ENCODE results near the gene LAMA3.
A peak's percentile ranks its signal among the peaks of the same experiment; 100 is the strongest.

Gene LAMA3

DNA sequence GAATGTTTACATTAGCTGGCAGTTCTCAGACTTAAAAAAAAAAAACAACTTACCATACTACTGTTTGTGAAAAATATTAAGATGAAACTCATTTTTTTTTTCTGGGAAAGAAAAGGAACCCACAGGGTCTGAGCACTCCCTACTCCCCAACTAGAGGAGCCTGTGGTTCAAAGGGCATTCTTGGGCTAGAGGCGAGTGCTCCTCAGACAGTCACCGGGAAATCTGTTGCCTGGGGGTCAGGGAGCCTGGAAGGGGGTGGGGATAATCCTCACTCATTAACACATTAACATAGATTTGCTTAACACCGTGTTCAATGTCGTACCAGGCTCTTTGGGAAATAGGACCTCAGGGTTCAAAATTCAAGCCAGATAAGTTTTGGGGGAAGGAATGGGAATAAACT is 57.6 kb downstream of the LAMA3 start:
- H3K4me3 ChIP-seq (ENCODE audit: low read depth, low read length) = no peak overlapping the region
- DNase-seq (ENCODE audit: low read depth) = no peak
- TF ChIP-seq CTCF (IDR thresholded peaks at IDR 0.05; ENCODE audit: insufficient read depth, low read depth, low read length, missing control alignments) = no peak

DNA sequence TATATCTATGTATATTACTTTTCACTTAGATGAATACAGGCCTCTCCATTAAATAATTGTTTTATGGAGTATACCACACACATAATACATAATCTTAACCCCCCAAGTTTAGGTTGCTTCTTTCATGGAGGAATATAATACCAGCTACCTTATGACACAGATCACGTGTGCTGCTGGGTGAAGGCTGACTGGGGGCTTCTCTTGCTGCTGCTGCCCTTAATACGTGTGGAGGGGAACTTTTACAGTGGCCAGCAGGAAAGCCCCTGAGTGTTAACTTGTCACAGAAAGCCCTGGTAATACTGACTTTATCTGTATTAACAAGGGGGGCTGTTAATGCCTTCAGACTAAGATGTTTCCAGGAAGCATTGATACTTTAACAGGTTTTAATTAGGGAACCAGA is 63.1 kb downstream of the LAMA3 start:
- no peak for TF ChIP-seq CTCF (IDR thresholded peaks at IDR 0.05; ENCODE audit: insufficient read depth, low read depth, low read length, missing control alignments)
- DNase-seq (ENCODE audit: low read depth) = peak; percentile 32
- H3K4me3 ChIP-seq (ENCODE audit: low read depth, low read length) = no peak overlapping the region

- no peak for TF ChIP-seq CTCF (IDR thresholded peaks at IDR 0.05; ENCODE audit: insufficient read depth, low read depth, low read length, missing control alignments)
- no peak overlapping the region for H3K4me3 ChIP-seq (ENCODE audit: low read depth, low read length)
- DNase-seq (ENCODE audit: low read depth) = no peak
These were observed 63.5 kb downstream of the LAMA3 start for GRCh38 chr18:23752796-23753195.

GRCh38 chr18:23756590-23757436 is 67.6 kb downstream of the LAMA3 start:
- H3K4me3 ChIP-seq (ENCODE audit: low read depth, low read length) = no peak overlapping the region
- TF ChIP-seq CTCF (IDR thresholded peaks at IDR 0.05; ENCODE audit: insufficient read depth, low read depth, low read length, missing control alignments) = no peak
- DNase-seq (ENCODE audit: low read depth) = no peak

- no peak for DNase-seq (ENCODE audit: low read depth)
- H3K4me3 ChIP-seq (ENCODE audit: low read depth, low read length) = no peak overlapping the region
- TF ChIP-seq CTCF (IDR thresholded peaks at IDR 0.05; ENCODE audit: insufficient read depth, low read depth, low read length, missing control alignments) = no peak
These were observed 68.1 kb downstream of the LAMA3 start for GRCh38 chr18:23757437-23757733.

DNA sequence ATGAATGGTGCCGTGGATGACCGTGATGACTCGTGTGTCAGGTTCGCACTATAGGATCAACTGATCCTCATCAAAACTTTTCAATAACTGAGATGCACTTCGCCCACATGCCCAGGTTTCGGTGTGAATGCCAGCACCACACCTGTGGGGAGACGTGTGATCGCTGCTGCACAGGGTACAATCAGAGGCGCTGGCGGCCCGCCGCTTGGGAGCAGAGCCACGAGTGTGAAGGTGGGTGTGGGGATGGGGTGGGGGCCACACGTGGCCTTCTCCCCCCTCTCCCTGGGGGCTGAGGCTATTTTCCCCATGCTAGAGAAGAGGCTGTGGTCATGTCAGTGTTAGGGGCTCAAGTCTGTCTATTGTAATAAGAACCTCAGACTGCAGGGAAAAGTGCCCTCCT is 69.0 kb downstream of the LAMA3 start:
- no peak overlapping the region for H3K4me3 ChIP-seq (ENCODE audit: low read depth, low read length)
- no peak for TF ChIP-seq CTCF (IDR thresholded peaks at IDR 0.05; ENCODE audit: insufficient read depth, low read depth, low read length, missing control alignments)
- DNase-seq (ENCODE audit: low read depth) = no peak

DNA sequence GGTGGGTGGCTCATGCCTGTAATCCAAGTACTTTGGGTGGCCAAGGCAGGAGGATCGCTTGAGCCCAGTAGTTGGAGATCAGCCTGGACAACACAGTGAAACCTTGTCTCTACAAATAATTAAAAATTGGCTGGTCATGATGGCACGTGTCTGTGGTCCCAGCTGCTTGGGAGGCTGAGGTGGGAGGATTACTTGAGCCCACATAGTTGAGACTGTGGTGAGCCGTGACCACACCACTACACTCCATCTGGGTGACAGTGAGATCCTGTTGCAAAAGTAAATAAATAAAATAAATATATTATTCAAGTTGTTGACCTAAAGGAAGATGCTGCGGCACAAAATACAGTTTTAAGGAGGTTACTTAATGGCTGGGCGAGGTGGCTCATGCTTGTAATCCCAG is 72.7 kb downstream of the LAMA3 start:
- H3K4me3 ChIP-seq (ENCODE audit: low read depth, low read length) = no peak overlapping the region
- DNase-seq (ENCODE audit: low read depth) = no peak
- no peak for TF ChIP-seq CTCF (IDR thresholded peaks at IDR 0.05; ENCODE audit: insufficient read depth, low read depth, low read length, missing control alignments)

All from GM12865 (cell line).